ENCODE data around the gene CACNA2D4.

The CACNA2D4 gene

GRCh38 chr12:1815814-1816729 lies 102.4 kb downstream of the CACNA2D4 start:
- no peak for DNase-seq (ENCODE audit: low spot score)

GRCh38 chr12:1815108-1815507 lies 103.3 kb downstream of the CACNA2D4 start:
- DNase-seq (ENCODE audit: low spot score), result no peak

GRCh38 chr12:1814266-1814665 lies 104.2 kb downstream of the CACNA2D4 start:
- no peak for DNase-seq (ENCODE audit: low spot score)

GRCh38 chr12:1812650-1813302 lies 105.7 kb downstream of the CACNA2D4 start:
- no peak for DNase-seq (ENCODE audit: low spot score)

- DNase-seq (ENCODE audit: low spot score), result no peak
Observed at GRCh38 chr12:1811948-1812291, 106.5 kb downstream of the CACNA2D4 start.

GRCh38 chr12:1811281-1811947 lies 107.0 kb downstream of the CACNA2D4 start:
- DNase-seq (ENCODE audit: low spot score), result no peak

- no peak for DNase-seq (ENCODE audit: low spot score)
Observed at GRCh38 chr12:1810931-1811280, 107.5 kb downstream of the CACNA2D4 start.

GRCh38 chr12:1810201-1810930 lies 108.1 kb downstream of the CACNA2D4 start:
- DNase-seq (ENCODE audit: low spot score), result no peak

GRCh38 chr12:1809591-1810190 lies 108.8 kb downstream of the CACNA2D4 start:
- no peak for DNase-seq (ENCODE audit: low spot score)

- no peak for DNase-seq (ENCODE audit: low spot score)
Observed at GRCh38 chr12:1808798-1809480, 109.5 kb downstream of the CACNA2D4 start.

GRCh38 chr12:1808036-1808797 lies 110.2 kb downstream of the CACNA2D4 start:
- no peak for DNase-seq (ENCODE audit: low spot score)

GRCh38 chr12:1807087-1807860 lies 111.2 kb downstream of the CACNA2D4 start:
- no peak for DNase-seq (ENCODE audit: low spot score)

- no peak for DNase-seq (ENCODE audit: low spot score)
Observed at GRCh38 chr12:1806301-1807086, 112.0 kb downstream of the CACNA2D4 start.

- no peak for DNase-seq (ENCODE audit: low spot score)
Observed at GRCh38 chr12:1805441-1806081, 112.9 kb downstream of the CACNA2D4 start.

- DNase-seq (ENCODE audit: low spot score), result peak; percentile 87
Observed at GRCh38 chr12:1804545-1805332, 113.7 kb downstream of the CACNA2D4 start.

- no peak for DNase-seq (ENCODE audit: low spot score)
Observed at GRCh38 chr12:1803736-1804135, 114.7 kb downstream of the CACNA2D4 start.

GRCh38 chr12:1801303-1801975 lies 117.0 kb downstream of the CACNA2D4 start:
- no peak for DNase-seq (ENCODE audit: low spot score)
